AG08396 (cell line): ENCODE measurements around the gene GPSM1.

ENCODE experiments used
- DNase-seq: peaks from one replicate; pipeline ENCODE4 v3.0.0; 2012; ENCODE audit warnings: low spot score, mixed read lengths

The GPSM1 gene

GRCh38 chr9:136373300-136374182, 46.2 kb downstream of the GPSM1 start, which contains the start of gene CARD9:
Gene CARD9, minus strand, starts transcription at chr9:136373669. Its CDS starts 1,591 bp downstream, at chr9:136372078.
- DNase-seq = no peak

GRCh38 chr9:136374183-136374575, 46.8 kb downstream of the GPSM1 start:
- DNase-seq = no peak

- DNase-seq = no peak
These were observed 47.8 kb downstream of the GPSM1 start for GRCh38 chr9:136375096-136375495.

- DNase-seq = no peak
These were observed 49.1 kb downstream of the GPSM1 start for GRCh38 chr9:136376457-136376856.

- no peak for DNase-seq
These were observed 50.2 kb downstream of the GPSM1 start for GRCh38 chr9:136377341-136378169.

- no peak for DNase-seq
These were observed 51.0 kb downstream of the GPSM1 start for GRCh38 chr9:136378170-136379002.

- no peak for DNase-seq
These were observed 51.6 kb downstream of the GPSM1 start for GRCh38 chr9:136379003-136379287.

GRCh38 chr9:136379401-136379800, 52.1 kb downstream of the GPSM1 start:
- no peak for DNase-seq

GRCh38 chr9:136379891-136380290, 52.6 kb downstream of the GPSM1 start:
- no peak for DNase-seq

- DNase-seq = no peak
These were observed 53.0 kb downstream of the GPSM1 start for GRCh38 chr9:136380381-136380780.

- DNase-seq = no peak
These were observed 54.0 kb downstream of the GPSM1 start for GRCh38 chr9:136381311-136381710.

GRCh38 chr9:136381966-136382513, 54.7 kb downstream of the GPSM1 start:
- DNase-seq = no peak

- DNase-seq = no peak
These were observed 56.1 kb downstream of the GPSM1 start for GRCh38 chr9:136383436-136383835.

GRCh38 chr9:136385015-136385414, 57.7 kb downstream of the GPSM1 start:
- DNase-seq = no peak

- no peak for DNase-seq
These were observed 58.7 kb downstream of the GPSM1 start for GRCh38 chr9:136386018-136386417.

- DNase-seq = no peak
These were observed 59.9 kb downstream of the GPSM1 start for GRCh38 chr9:136387217-136387616.

- DNase-seq = no peak
These were observed 62.1 kb downstream of the GPSM1 start for GRCh38 chr9:136389396-136389795.

- DNase-seq = no peak
These were observed 64.6 kb downstream of the GPSM1 start for GRCh38 chr9:136391737-136392537.

GRCh38 chr9:136392538-136393449, 65.5 kb downstream of the GPSM1 start:
- no peak for DNase-seq

- DNase-seq = no peak
These were observed 66.2 kb downstream of the GPSM1 start for GRCh38 chr9:136393531-136393930.
